ENCODE results near the gene TMTC1.

- no peak for TF ChIP-seq CTCF (IDR thresholded peaks at IDR 0.05)
- no peak for TF ChIP-seq POLR2A (IDR thresholded peaks at IDR 0.05)
Measured at GRCh38 chr12:29804019-29804418, 20.3 kb upstream of the TMTC1 start.
